Bone marrow (tissue), 2 donors: ENCODE measurements around the gene SLC25A51.
"Not testable (repeated sequence)": the region's sequence is repeated elsewhere in the genome, so short reads cannot be mapped to it uniquely, and the experiment has no call there.

Source experiments
- DNase-seq, 2 donors: peaks; one replicate each; lab custom pipeline; 2025; lab: John Stamatoyannopoulos, UW

The SLC25A51 gene

DNA sequence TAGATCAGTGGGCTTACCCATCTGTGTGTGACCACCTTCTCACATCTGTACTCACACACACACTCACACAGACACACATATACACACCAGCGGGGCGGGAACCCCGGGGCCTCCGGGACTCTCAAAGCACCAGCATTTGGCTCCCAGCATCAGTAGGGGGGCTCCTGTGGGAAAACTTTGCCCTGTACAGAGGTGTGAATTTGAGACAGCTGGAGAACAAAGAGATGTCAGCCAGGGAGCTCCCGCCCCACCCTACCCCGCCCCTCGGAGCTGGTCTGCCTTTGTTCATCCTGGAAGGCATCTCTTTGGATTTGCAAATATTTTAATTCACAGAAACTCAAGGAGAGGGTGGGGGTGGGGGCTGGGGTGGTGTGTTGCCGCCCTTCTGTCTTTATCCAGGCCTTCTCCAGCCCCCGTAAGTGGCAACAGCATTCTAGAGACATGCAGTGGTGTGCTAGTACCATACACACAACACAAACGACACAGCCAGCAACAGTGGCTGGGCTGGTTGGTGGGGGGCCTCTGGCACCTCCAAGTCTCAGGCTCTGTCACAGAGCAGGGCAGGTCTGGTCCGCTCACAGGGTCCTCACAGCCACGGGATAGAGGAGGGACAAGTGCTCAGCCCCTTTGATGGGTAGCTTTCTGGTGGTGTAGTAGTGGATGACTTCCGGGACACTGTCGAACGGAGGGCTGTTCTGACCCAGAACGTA, 15.5 kb upstream of the SLC25A51 start:
- no peak for DNase-seq

DNA sequence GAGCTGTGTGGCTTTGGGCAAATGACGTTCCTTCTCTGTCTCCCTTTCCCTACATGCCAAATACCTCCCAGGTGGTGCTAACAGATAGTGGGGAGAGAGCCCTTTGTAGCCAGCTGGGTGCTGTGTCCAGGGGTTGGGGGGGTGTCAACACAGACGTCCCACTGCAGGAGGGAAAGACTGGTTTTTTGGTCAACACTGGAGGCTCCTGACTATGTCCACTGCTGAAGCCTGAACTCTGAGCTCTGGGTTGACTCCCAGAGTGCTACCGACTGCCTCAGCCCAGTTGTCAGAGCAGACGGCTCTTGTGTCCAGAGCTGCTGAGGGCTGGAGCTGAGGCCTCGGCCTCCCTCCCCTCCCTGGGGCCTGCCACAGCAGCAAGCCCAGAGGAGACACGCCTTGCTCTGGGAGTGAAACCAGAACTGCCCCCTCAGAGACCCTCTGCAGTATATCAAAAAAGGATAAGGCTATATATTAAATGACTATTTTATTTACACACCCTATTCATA, 14.8 kb upstream of the SLC25A51 start:
- no peak for DNase-seq

DNA sequence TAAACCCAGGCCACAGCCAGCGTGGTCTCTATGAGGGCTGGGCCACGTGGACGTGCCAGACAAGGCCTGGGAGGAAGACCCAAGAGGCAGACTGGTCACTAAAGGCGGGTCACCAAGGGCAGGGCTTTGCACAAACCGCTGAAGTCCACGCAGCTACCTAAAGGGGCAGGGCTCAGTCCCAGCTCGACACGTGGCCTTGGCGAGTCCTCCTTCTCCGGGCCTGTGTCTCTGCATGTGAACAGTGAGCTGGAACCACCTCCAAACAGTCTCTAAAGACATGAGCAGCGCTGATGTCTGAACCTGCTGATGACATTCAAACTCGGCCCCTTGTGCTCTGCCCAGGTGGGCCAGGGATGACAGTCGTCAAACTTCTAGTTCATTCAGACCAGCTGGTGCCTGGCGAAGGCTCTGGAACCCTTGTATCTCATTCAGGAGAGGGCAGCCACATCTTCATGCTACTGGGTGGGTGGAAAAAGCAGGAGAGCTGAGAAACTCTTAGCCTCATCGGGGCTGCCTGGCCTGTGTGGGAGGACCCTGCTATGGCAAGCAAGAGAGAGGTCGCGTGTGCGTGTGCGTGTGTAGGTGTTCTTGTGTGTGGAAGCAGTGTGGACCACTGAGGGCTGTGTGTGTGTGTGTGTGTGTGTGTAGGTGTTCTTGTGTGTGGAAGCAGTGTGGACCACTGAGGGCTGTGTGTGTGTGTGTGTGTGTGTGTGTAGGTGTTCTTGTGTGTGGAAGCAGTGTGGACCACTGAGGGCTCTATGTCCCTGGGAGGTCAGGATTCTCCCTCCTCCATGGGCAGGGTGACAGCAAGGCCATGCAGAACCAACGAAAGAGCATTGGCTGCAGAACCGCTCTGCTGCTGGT, 14.1 kb upstream of the SLC25A51 start:
- DNase-seq, result no peak

DNA sequence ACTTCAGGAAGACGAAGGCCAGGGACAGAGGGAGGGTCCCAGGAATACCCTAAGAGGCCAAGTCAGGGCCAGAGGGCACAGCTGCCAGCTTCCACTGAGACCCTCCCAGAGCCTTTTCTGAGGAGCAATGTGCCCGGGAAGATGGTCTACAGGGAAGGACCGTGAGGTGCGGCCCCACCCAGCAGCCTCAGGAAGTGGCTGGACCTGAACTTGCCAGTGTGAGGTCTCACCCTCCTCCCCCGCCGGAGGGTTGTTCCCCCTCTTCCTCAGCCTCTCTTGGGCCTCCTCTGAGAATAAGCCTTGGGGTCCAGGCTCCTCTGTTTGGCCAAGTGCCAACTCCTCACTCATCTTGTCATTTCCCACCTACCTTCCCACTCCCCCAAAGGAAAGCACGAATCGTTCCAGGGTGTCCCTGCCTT, 13.4 kb upstream of the SLC25A51 start:
- no peak for DNase-seq

DNA sequence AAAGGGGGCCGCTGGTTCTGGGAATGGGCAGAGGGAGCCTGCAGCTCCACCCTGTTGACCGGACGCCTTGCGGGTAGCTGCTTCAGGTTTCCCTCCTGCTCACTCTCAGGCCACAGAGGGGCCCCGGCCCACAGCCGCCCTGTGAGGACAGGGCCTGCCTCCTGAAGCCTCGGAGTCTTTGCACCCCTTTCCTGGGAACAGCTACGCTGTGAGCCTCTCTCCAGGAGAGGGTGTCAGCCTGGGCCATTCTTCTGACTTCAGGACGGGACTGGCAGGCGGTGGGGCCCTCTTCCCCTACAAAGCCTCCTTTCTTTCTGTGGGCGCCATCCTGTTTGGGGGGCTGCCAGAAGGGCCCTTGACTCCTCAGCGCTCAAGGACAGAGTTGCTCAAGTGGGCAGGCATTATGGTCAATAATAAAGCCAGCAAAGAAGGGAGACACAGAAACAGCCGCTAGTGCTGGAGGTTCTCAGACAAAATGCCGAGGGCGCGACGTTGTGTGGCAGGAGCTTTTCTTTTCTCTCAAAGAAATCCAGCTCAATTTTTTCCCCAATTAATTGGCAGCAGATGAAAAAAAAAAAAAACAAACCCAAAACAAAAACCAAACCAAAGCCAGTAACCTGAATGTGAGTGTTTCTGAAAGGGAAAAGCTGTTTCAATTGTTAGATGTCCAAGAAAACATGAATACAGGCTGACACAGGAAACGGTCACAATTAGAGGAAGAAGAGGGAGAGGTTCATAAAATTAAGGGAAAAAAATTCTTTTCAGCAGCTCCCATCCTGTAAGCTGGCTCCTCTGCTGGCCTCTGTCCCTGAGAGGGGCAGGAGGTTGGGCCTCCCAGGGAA, 12.8 kb upstream of the SLC25A51 start:
- DNase-seq, result no peak

DNA sequence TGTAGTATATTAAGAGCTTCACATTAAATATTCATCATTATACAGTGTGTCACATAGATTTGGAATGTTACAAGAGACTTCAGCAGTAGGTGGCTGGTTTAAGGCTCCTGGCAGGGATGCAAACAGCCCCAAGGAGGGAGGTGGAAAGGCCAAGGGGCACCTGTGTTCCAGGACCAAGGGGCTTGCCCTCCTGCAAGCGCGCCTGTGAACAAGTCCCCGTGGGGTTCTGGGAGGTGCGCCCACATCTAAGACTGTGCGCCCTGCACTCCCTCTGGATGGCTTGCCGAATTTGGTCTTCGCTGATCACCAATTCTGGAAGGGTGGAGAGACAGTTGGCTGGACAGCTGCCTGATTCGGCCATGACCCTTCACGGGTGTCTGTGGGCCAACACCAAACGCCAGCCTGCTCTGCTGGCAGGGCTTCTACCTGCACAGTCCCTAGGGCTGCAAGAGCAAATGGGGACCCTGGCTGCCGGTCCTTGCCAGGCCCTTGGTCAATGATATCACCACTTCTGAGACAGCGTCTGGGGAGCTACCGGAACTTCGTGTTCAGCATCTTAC, 12.1 kb upstream of the SLC25A51 start:
- no peak for DNase-seq

DNA sequence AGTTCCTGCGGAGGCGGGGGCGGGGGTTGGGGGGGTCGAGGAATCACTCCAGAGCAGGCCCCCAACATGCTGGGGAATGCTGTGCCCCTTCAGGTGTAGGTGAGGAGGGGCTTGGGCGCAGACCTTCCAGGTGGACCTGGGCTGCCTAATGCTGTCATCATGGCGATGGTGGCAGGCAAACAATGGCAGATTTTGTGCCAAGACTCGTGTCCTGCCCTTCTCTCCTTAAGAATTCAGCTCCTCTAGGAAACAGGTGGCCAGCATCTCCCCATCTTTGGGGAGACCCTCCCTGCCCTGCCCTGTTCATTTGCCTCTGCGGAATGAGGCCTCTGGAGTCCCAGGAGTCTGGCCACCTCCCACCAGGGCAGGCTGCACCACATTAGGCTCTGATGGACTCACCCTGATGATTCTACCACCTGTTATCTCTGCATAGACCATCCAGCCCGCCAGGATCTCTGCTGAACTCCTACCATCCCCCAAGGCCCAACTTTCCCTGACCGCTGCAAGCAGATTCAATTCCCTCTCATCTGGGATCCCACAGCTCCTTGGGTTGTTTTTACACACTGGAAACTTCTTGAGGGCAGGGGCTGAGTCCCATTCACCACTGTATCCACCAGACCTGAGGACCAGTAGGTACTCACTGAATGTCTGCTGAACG, 10.9 kb upstream of the SLC25A51 start:
- DNase-seq, result no peak

DNA sequence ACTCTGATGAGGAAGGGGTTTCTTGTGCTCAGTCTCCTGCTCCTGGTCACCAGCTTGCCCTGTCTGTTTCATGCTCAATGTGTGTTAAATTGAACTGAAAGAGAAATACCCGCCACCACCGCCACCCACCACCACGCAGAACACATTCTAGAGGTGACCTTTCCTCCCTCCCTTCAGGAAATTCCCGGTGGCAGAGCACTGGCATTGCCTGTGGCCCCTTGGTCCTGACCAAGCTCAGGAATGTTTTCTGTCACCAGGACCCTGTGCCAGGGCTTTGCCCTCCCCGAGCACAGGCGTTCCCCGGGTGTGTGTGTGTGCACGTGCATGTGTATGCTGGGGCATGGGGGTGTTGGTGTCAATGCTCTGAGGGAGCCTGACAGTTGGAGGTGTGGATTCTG, 10.2 kb upstream of the SLC25A51 start:
- no peak for DNase-seq

DNA sequence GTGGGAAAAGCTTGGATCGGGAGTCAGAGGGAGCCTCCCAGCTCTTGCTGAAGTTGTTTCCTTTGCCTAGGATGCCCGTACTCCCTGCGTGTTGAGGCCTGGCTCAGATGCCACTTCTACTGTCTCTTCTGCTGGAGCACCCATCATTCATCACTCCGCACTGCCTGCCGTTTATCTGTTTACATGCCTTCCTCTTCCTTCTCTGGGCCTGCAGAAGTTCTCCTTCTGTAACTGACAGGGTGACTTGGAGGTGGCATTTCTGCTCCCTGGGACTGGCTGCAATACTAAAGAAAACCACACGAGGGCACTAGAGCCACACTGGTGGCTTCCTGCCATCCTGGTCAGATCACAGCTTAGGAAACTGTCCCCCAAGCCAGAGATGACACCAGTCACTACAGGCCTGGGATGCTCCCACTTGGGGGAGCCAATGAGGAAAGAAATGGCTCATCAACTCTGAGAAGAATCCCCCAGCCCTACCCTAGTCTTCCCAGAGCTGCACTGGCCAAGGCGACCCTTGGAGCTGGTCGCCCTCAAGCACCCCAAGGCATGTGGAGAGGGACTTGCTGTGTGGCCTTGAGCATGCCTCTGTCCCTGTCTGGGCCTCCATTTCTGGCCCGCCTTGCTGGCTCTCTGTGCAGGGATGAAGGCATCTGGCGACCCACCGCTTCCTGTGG, 9.7 kb upstream of the SLC25A51 start:
- DNase-seq, result peak; percentile 65 to 97

DNA sequence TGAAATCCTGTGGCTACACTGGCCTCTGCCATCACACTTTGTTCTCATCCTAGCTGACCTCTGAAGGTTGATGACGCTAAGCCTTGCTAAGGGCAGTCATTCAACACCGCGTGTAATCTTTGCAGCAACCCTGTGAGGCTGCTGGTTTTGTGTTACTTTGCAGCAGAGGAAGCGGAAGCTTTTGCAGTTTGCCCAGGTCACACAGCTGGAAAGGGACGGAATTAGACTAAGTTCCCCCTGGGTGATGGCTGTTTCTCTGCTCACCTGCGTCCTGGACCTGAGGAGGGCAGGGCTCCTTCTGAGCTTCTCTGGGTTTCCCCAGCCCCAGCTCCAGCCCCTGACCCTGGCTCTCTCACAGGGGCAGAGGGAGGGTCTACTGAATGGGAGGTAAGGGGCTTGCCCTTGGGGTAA, 7.3 kb upstream of the SLC25A51 start:
- DNase-seq, result no peak

DNA sequence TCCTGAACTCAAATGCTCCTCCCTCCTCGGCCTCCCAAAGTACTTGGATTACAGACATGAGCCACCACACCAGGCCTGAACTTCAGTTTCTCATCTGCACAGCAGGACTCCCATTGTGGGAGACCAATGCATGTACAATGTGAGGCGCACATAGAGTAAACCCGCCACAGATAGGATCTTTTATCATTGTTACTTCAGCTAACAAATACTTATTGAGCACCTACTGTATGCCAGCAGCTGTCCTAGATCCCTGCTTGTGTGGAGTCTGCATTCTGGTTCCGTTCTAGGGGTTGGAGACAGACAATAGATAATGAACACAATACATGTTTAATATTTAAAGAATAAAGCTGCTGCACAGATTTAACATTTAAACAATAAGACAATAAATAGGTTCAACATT, 6.3 kb upstream of the SLC25A51 start:
- DNase-seq, result no peak

DNA sequence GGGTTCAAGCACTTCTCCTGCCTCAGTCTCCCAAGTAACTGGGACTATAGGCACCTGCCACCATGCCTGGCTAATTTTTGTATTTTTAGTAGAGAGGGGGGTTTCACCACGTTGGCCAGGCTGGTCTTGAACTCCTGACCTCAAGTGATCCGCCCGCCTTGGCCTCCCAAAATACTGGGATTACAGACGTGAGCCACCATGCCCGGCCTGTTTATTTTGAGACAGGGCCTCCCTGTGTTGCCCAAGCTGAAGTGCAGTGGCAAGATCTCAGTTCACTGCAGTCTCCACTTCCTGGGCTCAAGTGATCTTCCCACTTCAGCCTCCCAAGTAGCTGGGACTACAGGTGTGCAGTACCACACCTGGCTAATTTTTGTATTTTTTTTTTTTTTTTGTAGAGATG, 5.9 kb upstream of the SLC25A51 start:
- DNase-seq, result not testable (repeated sequence)

DNA sequence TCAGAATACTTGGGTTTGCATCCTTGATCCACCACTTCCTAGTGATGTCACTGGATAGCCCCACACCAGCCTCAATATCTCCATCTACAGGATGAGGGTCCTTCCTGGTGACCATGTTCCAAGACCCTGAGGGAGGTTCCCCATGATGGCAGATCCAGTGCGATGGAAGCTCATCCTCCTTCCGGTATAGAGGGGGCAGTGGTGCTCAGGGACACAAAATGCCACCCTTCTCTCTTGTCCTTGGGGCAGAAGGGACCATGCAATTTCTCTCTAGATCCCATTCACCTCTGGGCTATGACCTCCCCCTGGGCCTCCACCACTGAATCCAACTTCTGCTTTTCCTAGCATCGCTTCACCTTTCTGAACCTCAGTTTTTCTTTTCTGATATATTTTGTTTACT, 5.4 kb upstream of the SLC25A51 start:
- DNase-seq, result no peak

DNA sequence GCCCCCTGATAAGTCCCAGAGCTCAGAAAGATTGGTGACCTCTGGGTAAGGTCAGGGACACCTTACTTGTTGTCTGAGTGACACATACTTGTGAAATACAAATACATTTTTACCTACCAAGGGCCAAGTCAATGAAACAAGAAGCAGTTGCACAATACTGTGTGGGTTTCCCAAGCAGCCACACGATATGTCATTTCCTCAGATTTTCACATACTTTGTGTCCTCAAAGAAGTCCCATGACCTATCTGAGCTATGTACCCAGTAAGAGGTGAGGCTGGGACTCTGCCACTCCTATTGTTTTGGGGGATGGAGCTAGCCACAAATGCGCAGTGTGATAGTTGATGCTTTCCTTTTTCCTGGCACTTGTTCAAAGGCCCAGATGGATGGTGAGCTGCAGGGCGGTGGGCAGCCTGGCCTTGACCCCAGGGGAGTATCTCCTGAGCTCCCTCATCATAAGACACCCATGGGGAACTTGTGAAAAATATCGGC, 4.8 kb upstream of the SLC25A51 start:
- no peak for DNase-seq

DNA sequence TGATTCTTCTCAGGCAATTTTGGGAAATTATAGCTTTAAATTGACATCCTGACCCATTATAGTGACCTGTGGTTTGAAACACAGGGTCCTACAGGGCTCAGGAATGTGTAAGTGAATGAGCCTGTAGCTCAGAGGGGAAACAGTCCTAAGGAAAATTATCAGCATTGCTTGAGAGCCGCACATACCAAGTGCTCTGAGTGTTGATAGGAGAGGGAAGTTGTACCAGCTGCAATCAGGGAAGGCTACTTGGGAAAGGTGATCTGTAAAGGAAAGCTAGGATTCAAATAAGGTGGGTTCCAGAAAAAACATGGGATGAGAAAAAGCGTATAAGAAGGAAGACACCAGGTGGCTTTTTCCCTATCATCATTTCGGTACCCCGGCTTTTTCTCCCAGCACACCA, 4.4 kb upstream of the SLC25A51 start:
- DNase-seq, result no peak

DNA sequence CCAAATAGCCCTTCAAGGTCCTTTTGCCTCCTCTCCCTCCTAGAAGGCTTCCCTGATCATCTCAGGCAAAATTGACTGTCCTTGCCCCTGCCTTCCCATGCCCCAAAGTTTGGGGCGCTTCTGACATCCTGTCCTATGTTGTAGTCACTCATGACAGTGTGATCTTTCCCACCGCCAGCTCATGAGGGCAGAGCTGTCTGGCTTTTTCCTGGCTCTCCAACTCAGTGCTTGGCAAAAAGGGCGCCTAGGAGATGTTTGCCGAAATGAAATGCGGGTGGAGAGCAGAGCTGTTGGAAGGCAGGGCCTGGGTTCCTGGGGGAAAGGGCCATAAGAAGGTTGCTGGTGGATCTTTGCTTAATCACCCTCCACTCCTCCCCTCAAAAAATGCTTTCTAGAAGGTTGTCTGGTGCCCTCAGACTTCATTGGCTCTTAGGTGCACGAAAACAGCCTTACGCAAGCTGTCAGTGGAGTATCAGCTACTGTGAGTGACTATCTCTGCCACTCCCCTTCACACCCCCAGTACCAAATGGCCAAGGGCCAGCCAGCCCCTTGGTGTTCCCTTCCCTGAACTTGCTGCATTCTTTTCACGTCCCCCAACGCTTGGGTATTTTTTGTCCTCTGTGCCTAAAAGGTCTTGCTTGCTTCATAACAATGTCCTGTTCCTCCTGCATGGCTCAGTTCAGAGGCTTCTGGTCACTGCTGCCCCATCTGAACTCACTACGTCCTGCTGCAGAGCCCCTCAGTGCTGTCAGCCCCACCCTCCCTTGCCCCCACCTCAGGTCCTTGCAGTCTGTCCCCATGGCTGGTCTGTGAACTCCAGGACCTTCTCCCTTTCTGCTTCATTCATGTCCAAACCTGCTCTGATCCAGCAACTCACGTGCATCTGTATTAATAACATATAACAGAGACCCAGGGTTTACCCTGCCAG, 2.6 kb upstream of the SLC25A51 start:
- no peak for DNase-seq

DNA sequence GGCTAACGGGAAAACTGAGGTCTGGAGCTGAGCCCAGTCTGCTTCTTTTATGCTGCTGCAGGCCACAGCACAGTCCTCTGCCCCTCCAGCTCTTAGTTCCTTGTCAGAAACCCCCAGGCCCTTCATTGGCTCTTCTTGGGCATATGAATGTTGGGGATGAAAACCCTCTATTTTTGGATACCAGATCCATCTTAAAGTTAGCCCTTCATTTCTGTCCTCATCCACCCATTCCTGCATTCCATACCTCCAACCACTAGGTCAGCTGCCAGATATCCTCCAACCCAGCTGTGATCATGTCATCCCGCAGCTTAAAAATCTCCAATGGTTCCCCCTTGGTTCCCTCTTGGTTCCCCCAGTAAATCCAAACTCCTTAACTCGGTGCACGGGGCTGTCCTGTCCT, 1.8 kb upstream of the SLC25A51 start:
- DNase-seq, result no peak

DNA sequence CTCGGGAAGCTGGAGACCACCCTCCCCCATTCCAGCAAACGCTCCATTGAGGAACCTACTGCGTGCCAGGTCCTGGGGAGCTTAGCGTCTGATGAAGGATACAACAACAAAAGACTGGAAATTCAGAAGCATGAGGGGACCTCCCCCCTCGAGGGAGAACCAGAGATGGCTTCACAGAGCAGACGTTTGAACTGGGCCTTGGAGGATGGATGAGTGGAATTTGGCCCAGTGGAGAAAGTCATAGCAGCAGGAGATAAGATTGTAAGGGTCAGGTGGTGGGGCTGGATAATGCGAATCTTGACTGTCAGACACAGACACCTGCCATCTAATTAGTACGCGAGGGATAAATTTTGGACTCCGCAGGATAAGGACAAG, 1.2 kb upstream of the SLC25A51 start:
- no peak for DNase-seq

DNA sequence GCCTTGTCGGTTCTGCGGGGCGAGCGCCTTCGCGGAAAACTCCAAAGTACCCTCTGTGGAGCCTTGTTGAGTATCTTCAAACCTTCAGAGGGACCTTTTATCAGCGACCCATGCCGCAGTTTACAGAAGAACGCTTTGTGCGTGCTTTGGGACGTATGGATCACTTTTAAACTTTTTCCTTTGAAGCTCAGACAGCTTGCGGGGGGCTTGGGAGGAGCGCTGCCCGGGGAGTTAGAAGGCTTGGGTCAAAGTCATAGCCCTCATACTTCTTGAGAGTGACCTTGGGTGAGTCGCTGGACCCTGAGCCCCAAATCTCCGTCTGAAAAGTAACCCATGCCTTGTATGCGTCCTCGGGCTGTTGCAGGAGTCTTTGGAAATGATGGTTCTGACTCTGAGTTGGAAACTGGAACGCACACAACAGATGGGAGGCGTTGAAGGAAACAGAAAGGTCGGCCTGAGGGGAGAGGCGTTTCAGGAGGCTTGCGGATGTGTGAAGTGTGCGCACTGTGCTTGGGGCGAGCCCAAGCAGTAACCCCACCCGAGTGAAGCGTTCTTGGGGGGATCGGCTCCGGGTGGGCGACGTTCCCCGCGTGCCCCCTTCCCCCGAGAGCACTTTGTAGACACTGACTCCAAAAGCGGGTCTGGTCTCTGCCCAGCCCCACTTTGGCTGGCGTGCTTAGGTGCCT, 661 bp upstream of the SLC25A51 start:
- no peak for DNase-seq
